Hematopoietic multipotent progenitor cell treated with erythropoietin and hydrocortisone succinate and interleukin-3 and kit ligand, for 4 days (in vitro differentiated cells): ENCODE data around the gene C14orf119.
"Not testable (repeated sequence)": the region's sequence is repeated elsewhere in the genome, so short reads cannot be mapped to it uniquely, and the experiment has no call there.

ENCODE experiments used
- DNase-seq: peaks from one replicate; pipeline ENCODE4 v3.0.0-alpha.2; 2015

Gene C14orf119

GRCh38 chr14:23091294-23092225 is 3.7 kb upstream of the C14orf119 start:
- DNase-seq = no peak

- DNase-seq = no peak
Measured at GRCh38 chr14:23093104-23093503, 2.2 kb upstream of the C14orf119 start.

- no peak for DNase-seq
Measured at GRCh38 chr14:23093526-23093925, 1.8 kb upstream of the C14orf119 start.

- DNase-seq = no peak
Measured at GRCh38 chr14:23093991-23094665, 1.2 kb upstream of the C14orf119 start.

- peak; percentile 97 for DNase-seq
Measured at GRCh38 chr14:23094666-23095195, 574 bp upstream of the C14orf119 start, which contains the start of gene ACIN1. Gene ACIN1, minus strand, starts transcription at chr14:23095136. Its CDS starts 24 bp downstream, at chr14:23095112.

- DNase-seq = peak; percentile 92
Measured at GRCh38 chr14:23097786-23098185, 2.5 kb downstream of the C14orf119 start.

- DNase-seq = no peak
Measured at GRCh38 chr14:23099212-23099861, 4.0 kb downstream of the C14orf119 start.

GRCh38 chr14:23101213-23101970 is 6.1 kb downstream of the C14orf119 start:
- no peak for DNase-seq

GRCh38 chr14:23101986-23102625 is 6.8 kb downstream of the C14orf119 start:
- DNase-seq = no peak

GRCh38 chr14:23102801-23103200 is 7.5 kb downstream of the C14orf119 start:
- DNase-seq = no peak

GRCh38 chr14:23103581-23103980 is 8.3 kb downstream of the C14orf119 start:
- no peak for DNase-seq

GRCh38 chr14:23104070-23104590 is 8.8 kb downstream of the C14orf119 start:
- no peak for DNase-seq

- DNase-seq = no peak
Measured at GRCh38 chr14:23104591-23105347, 9.5 kb downstream of the C14orf119 start, which contains the start of gene CIROP. Gene CIROP, minus strand, starts transcription at chr14:23104989. Its CDS starts 69 bp downstream, at chr14:23104920.

- no peak for DNase-seq
Measured at GRCh38 chr14:23105348-23105824, 10.1 kb downstream of the C14orf119 start.

GRCh38 chr14:23106747-23107045 is 11.4 kb downstream of the C14orf119 start:
- no peak for DNase-seq

GRCh38 chr14:23107620-23108019 is 12.3 kb downstream of the C14orf119 start:
- not testable (repeated sequence) for DNase-seq

GRCh38 chr14:23108169-23108568 is 12.9 kb downstream of the C14orf119 start:
- not testable (repeated sequence) for DNase-seq

- no peak for DNase-seq
Measured at GRCh38 chr14:23109769-23110168, 14.5 kb downstream of the C14orf119 start.

- DNase-seq = peak; percentile 62
Measured at GRCh38 chr14:23110579-23111365, 15.5 kb downstream of the C14orf119 start.
